Posterior vena cava (tissue), 2 donors: ENCODE data around the gene CHD3. TPM values are rescaled to one million over a fixed set of nuclear protein-coding genes. Genes with fewer than 3 reads are reported as not detected.
"Not testable (repeated sequence)": the region's sequence is repeated elsewhere in the genome, so short reads cannot be mapped to it uniquely, and the experiment has no call there.

ENCODE experiments used
- DNase-seq: peaks from one replicate; pipeline ENCODE4 v3.0.0-alpha.2; 2020; ENCODE audit warnings: low spot score
- intact Hi-C, 2 donors: fragments of 100-400 bp; cut with DNase I; formaldehyde crosslinking; loops; one replicate each; pipeline versions ENCODE4 v1.14.1 to v1.14.2; 2022 to 2023
- total RNA-seq, 2 donors: library from RNA; stranded (reverse); fragmentation: NEBNext Ultra II Directional; extraction: Animal tissue kit (Norgen Biotek cat#: 25700); gene quantifications; one replicate each; pipeline ENCODE4 v1.2.1, GENCODE V29; 2021
- donor health status: DM: yes; HTN: yes; CAD: no.
- donor health status: DM: yes; HTN: yes; CAD: no.

CHD3 gene
- total RNA-seq, 2 donors from 2014 or later = 67.4 to 105 TPM

DNA sequence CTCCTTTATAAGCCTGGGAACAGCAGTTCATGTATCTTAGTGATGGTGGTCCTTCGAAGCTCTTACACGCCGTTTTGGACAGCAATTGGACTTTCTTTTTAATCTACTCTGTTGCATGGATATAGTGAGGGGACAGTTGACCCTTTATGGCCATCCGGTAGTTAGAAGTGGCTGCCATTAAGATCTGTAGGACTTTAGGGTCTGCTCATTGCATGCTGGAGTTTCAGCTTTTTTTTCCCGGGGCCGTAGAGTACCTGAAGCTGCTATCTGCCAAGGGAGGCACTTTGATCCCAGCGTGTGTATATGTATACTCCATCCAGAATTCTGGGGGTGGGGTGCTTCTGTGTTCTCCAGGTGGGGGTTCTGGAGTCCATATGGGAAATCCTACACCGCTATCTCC is 29.6 kb upstream of the CHD3 start:
- DNase-seq = no peak
- intact Hi-C loops = loop anchor here in 1 of 2 donors (10.0 kb wide), 1 partner anchor 114 kb away; no protein-coding TSS in a partner anchor

DNA sequence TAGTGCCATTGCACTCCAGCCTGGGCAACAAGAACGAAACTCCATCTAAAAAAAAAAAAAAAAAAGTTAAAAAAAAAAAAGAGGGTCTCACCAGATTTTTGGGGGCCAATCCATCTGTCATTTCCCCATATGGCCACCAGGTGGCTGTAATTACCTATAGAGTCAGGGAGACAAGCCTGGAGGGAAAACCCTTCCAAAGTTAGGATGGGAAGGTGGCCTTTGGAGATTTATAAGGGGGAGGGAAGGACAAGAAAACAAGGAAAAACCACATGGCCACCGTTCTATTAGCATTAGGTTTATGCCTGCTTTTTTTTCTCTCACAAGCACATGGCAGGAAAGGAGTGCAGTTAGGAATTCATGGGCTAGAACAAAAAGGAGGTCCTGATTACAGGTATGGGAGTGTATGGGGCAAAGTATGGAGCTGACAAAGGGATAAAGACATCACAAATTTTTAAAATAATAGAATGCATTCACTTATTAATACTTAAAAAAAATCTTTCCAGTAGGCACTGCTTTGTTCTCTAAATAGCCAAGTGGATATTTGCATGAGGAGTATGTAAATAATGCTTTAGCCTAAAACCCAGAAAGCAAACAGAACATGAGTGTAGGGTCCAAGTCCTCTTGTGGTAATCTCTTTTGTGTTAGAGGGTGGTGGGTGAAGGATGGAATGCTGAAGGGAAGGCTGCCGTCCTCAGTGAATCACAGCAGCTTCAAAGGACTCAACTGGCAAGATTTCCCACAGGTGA is 25.7 kb upstream of the CHD3 start:
- DNase-seq = no peak
- intact Hi-C loops = loop anchor here (5.0 kb wide), 2 partner anchors 41 to 124 kb away; no protein-coding TSS in a partner anchor

DNA sequence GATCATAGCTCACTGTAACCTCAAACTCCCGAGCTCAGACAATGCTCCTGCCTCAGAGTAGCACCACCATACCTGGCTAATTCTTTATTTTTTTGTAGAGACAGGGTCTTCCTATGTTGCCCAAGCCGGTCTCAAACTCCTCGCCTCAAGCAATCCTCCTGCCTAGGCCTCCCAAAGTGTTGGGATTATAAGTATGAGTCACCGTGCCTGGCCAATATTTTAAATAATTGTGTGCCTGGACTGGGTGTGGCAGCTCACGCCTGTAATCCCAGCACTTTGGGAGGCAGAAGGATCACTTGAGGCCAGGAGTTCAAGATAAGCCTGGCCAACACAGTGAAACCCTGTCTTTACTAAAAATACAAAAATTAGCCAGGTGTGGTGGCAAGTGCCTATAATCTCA is 24.2 kb upstream of the CHD3 start:
- intact Hi-C loops = loop anchor here (5.0 kb wide), 2 partner anchors 42 to 123 kb away; no protein-coding TSS in a partner anchor
- DNase-seq = not testable (repeated sequence)

DNA sequence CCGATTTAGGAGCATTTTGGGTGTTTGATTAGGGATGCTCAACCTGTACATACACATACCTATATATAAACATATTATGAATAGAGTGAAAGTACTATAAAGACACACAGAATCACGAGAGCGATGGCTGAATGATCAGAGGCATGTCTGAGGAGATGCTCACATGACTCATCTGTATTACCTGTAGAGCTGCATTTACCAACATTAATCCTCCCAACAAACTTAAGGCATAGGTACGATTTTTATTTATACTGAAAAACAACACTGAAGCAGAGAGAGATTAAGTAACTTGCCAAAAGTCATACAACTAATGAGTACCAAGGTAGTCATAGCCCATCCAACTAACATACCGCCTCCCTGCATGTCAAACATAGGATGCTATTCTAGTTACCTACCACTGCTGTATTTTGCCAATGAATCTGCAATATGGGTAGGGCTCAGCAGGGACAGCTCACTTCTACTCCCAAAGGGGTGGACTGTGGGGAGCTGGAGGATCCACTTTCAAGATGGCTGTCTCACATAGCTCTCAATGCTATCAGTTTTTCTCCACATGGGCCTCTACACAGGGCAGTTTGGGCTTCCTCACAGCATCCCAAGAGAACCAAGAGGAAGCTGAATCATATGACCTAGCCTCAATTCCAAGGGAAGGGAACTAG is 23.5 kb upstream of the CHD3 start:
- DNase-seq = no peak
- intact Hi-C loops = loop anchor here (5.0 kb wide), 2 partner anchors 43 to 122 kb away; no protein-coding TSS in a partner anchor

DNA sequence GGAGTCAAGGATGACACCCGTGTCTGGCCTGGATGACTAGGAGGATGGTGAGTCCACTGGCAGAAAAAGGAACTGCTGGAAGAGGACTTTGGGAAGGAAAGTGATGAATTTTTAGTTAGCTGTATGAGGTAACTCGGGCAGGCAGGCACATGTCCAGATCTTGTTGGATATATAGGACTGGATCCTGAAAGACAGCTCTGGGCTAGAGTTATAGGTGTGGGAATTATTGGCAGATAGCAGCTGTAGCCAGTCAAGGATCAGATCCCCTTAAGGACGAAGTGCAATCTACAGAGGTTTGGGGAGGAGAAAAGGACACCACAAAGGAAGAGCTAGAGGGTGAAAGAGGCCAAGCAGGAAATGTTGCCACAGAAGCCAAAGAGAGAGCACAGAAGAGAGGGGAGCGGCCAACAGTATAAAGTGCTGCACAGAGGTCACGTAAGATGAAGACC is 20.7 kb upstream of the CHD3 start:
- no peak for DNase-seq
- intact Hi-C loops = no loop called here

DNA sequence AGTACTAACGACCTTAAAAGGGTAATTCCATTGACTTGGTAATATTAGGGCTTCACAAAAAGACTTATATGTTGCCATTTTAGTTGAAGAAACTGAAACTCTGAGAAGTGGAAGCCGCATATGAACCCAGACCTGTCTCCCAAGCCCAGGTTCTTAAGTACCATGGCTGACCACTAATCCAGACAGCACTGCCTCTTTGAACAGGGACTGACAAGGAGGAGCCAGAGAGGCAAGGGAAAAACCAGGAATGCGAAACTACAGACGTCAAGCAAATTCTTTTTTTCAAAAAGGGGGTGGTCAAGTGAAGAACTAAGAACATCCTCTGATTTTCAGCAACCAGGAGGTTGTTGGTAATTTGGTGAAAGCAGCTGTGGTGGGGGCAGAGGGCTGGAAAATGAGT is 15.5 kb upstream of the CHD3 start:
- intact Hi-C loops = no loop called here
- no peak for DNase-seq

DNA sequence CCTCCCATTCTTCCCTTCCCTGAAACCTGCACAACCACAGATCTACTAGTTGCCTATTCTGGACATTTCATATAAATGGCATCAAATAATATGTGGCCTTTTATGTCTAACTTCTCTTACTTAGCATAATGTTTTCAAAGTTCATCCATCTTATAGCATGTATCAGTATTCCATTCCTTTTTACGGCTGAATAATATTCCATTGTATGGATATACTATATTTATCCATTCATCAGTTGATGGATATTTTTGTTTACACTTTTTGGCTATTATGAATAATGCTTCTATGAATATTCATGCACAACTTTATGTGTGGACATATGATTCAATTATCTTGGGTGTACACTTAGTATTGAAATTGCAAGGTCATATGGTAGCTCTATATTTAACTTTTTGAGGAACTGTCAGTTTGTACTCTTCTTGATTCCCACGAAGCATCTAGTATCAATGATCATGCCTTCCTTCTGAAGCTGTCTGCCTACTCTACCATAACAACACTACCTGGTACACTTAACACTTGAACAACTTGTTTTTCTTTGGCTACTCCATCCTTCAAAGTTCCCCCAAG is 12.7 kb upstream of the CHD3 start:
- no peak for DNase-seq
- intact Hi-C loops = no loop called here

DNA sequence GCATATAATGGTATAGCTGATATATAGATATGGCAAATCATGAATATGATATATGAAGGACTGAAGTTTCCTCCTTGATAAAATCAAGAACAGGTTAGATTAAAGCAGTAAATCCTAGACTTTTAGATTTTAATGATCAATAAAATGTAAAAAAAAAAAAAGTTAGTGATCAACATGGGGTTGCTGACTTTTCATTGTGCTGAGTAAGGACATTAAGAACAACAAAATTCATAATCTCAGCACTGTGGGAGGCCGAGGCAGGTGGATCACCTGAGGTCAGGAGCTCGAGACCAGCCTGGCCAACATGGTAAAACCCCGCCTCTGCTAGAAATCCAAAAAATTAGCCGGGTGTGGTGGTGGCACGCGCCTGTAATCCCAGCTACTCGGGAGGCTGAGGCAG is 10.4 kb upstream of the CHD3 start:
- DNase-seq = peak; percentile 14
- intact Hi-C loops = no loop called here

DNA sequence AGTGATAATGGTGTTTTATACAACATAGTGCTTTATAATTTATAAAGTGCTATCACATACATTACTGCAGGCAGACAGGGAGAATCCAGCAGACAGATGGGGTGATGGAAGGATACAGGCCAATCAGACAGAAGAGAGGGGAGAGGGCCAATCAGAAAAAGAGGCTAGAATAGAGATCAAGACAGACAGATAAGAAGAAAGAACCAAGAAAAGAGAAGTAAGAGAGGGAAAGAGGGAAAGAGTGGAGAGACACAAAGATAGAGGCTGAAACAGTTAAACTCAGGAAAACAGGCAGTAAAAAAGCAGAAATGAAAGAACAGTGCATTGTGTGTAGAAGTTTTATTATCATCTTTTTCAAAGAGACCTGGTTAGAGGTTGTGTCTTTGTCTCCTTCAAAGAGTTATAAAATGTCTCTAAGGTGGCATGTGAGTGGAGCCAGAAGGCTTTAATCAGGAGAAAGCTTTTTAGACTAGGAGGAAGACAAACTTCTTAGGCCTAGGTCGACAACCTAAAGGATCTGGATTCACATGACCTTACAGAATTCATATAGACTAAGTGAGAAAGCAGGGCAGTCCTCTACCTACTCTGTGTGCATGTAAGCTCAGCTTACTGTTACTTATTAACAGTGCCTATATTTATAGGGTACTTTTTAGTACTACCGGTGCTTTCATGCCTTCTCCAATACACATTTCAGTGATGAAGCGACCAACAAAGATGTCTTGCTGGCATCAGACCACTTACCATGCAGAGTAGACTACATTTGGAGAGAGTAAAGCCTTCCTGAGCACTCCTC is 8.3 kb upstream of the CHD3 start:
- DNase-seq = no peak
- intact Hi-C loops = no loop called here

DNA sequence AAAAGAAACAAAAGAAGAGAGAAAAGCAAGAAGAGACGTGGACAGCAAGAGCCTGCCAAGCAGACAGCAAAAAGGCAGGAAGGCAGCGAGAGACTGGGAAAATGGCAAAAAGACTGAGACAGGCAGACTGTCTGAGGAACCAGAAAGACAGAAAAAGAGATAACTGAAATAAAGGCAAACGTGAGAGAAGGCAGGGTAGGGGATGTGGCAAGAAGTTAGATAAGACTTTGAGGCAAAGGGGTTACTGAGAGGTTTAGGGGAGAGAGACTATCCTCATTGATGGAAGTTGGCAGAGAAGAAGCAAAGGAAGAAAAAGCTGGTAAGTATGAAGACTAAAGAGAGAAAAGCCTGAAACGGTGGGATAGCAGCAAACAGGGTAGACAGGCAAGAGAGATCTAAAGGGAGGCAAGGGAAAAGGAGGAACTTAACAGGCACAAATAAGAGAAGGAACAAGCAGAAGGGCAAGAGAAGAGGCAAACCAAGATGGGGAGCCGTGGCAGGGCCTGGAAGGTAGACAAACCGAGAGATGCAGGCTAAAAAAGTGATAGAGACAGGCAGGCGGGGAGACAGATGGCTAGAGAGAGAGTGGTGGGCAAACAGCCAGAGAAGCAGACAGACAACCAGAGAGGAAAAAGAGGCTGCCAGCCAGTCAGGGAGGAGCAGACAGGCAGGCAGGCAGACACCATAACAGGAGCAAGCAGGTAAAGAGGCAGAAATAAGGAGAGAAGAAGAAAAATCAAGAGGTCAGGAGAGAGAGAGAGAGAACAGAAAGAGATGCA is 7.1 kb upstream of the CHD3 start:
- DNase-seq = peak; percentile 48
- intact Hi-C loops = no loop called here

DNA sequence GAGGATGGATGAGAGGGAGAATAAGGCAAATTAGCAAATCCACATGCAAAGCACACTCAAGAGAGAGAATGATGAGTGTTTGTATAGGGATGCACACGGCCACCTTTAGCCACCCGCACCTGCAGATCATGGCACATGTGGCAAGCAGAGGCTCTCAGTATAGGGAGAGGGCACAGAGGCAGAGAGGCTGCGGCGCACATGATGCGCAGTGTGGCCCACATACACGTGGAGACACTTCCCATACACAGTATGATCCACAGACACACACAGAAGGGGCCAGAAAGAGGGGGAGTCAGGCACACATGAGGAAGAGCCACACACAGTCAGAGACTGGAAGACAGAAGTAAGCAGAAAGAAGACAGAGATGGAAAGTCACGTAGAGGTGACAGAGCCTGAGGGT is 6.5 kb upstream of the CHD3 start:
- peak; percentile 26 for DNase-seq
- intact Hi-C loops = no loop called here

DNA sequence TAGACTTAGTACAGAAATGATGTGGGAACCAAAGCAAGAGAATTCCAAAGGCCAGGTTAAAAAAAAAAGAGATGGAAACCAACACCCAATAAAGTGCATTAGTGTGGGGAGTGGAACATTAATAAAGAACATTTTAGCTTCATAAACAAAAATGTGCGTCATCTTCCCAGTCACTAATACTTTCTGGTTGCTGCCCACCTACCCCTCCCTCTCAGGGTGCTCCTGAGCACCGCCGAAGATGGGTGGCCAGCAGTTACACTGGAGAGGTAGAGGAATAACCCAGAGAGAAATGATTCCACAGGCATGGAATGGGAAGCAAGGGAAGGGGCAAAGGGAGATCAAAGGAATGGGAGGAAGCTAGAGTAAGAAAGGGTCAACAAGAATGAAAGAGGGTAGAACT is 6.0 kb upstream of the CHD3 start:
- peak; percentile 22 for DNase-seq

DNA sequence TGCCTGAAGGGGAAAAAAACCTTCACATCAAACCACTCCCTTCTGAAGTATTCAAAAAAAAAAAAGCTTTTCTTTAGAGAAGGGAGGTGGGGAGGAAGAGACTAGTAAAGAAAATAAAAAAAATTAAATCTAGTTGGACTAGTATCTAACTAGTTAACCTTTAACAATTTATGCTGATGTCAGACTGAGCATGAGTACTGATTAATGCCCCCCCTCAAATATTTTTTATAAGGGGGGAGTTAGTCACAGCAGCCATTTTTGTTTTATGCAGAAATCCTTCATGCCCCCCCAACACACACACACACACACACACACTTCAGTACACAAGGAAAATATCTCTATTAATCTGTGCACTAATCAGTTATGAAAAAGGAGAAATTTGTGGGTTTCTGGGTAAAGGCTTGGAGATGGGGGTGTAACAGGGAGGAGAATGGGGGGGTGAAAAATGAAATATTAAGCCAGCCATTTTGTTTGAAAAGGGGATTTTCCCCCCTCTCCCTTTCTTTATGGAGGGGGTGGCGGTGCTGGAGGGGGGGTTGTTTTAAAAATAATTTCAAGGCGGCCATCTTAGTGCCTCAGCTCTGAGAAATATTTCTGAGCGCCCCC is 4.7 kb upstream of the CHD3 start:
- peak; percentile 52 for DNase-seq
- intact Hi-C loops = no loop called here

More for the DNA sequence above, 6.0 kb upstream of the CHD3 start:
- intact Hi-C loops = no loop called here

DNA sequence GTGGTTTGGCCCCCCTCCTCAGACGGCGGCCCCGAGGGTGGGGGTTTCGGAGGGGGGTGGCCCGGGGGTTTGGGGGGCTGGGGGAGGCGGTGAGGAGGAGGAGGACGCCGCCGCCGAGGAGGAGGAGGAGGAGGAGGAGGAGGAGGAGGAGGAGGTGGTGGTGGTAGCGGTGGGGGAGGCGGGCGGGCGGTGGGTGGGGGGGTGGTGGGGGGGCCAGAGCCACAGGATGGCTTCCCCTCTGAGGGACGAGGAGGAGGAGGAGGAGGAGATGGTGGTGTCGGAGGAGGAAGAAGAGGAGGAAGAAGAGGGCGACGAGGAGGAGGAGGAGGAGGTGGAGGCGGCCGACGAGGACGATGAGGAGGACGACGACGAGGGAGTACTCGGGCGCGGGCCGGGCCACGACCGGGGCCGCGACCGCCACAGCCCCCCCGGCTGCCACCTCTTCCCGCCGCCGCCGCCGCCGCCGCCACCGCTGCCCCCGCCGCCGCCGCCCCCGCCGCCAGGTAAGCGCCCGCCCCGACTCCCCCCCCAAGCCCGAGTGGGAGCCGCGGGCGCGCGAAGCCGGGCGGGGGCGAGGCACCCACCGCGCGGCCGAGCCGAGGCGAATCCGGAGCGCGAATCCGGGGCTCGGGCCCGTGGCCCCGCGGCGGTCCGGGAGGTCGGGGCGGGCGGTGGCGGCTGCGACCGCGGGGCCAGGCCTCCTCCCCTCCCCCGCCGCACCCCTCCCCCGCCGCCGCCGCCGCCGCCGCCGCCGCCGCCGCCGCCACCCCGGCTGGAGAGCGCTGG is 3.8 kb upstream of the CHD3 start:
- peak; percentile 75 for DNase-seq
- intact Hi-C loops = no loop called here

DNA sequence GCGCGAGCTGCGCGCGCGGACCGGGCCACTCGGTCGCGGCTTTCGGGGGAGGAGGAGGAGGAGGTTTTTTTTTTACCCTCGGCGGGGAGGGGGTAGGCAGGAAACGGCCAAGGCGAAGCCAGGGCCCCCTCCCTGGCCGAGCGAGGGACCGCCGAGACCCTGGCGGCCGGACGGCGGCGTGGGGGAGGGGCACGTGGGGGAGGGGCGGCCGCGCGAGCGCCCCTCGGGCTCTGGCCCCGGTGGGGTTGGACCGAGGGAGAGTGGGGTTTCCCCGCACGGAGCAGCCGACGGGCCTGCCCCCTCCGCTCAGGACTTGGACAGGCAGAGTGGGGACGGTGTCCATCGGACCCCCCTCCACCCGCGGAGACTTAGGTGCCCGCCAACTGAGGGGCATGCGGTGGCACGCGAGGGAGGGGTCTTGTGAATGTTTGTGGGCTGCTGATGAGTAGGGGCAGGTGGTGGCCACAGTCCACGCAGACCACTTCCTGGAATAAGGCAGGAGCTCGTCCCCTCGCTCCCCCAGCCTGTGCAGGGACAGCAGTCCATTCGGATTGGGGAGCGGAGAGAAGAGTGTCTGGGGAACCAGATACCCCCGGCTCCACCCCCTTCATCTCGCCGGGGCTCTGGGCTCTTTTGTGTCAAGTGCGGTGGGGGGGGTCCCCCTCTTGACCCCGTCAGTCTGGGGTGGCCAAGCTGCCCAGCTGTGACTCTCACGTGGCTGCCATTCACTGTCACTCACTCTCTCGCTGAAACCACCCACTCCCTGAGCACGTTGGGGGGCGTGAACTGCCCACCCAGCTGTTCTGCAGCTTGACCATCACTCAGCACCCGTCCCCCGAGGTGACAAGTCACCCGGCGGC is 3.0 kb upstream of the CHD3 start:
- intact Hi-C loops = no loop called here
- DNase-seq = peak; percentile 84

DNA sequence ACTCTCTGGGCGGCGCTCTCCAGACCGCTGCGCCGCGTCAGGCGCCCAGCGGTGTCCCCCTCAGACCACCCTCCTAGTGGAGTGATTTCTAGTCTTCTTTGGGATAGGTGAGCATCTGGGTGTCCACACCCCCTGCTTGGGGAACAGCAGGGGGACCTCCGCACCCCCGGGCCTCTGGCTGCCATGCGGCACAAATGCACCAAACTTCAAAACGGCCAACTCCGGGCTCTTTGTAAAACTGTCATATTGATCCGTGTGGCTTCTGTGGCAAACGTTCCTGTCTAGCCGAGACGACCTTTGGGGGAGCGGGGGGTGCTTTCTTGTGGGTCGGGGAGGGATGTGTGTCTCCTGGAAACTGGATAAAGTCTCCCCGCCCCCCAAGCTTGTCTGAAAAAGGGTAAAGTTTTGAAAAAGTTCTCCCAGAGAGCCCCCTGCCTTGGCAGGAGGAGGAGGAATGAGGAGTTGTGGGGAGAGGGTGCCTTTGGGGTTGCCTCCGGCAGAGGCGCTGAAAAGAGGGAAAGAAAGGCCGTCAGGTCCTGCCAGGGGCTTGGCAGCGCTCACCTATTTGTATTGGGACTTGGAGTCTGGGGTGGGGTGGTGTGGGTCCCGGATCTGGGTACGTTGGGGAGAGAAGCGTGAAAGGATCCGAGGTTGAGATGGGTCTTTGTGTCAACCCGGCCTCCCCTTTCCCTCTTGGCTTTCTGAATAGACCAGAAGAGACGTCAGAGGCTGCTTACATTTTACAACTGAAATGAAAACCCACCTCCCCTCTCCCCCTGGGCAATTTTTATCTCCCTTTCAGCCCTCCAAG is 2.2 kb upstream of the CHD3 start:
- peak; percentile 80 for DNase-seq

More for the DNA sequence above, 2.2 kb upstream of the CHD3 start:
- intact Hi-C loops = no loop called here
